Endodermal cell (in vitro differentiated cells): ENCODE measurements around the gene AKTIP. TPM values are rescaled to one million over a fixed set of nuclear protein-coding genes. Genes with fewer than 3 reads are reported as not detected.

ENCODE experiments used
- DNase-seq: peaks from one replicate; pipeline ENCODE4 v3.0.0-alpha.2; 2017
- H3K27ac ChIP-seq: 2 replicates; pipeline ENCODE4 v1.5.1; 2013; ENCODE audit warnings: mild to moderate bottlenecking, low read depth, low read length, moderate library complexity
- H3K27me3 ChIP-seq: 2 replicates; pipeline ENCODE4 v1.6.1; 2013; ENCODE audit warnings: mild to moderate bottlenecking, low read length, moderate library complexity; ENCODE audit not compliant: insufficient read depth, control insufficient read depth, poor library complexity, severe bottlenecking
- H3K36me3 ChIP-seq: 2 replicates; pipeline ENCODE4 v1.7.0; 2013; ENCODE audit warnings: mild to moderate bottlenecking, low read length, moderate library complexity; ENCODE audit not compliant: control insufficient read depth, insufficient read depth
- H3K4me1 ChIP-seq: one replicate; pipeline ENCODE4 v1.7.0; 2013; ENCODE audit warnings: low read length; ENCODE audit not compliant: control insufficient read depth, insufficient read depth
- H3K4me3 ChIP-seq: 2 replicates; pipeline ENCODE4 v1.5.1; 2013; ENCODE audit warnings: mild to moderate bottlenecking, low read length, moderate library complexity
- H3K9ac ChIP-seq: 2 replicates; pipeline ENCODE4 v1.6.1; 2013; ENCODE audit warnings: mild to moderate bottlenecking, low read length, moderate library complexity; ENCODE audit not compliant: poor library complexity, severe bottlenecking; ENCODE audit errors: extremely low read depth
- H3K9me3 ChIP-seq: 2 replicates; pipeline ENCODE4 v1.6.1; 2013; ENCODE audit warnings: mild to moderate bottlenecking, low read length, moderate library complexity; ENCODE audit not compliant: control insufficient read depth
- H3K27ac Mint-ChIP-seq: 2 replicates; pipeline ENCODE4 v1.8.0; 2020; ENCODE audit warnings: mixed read lengths
- H3K27me3 Mint-ChIP-seq: 2 replicates; pipeline ENCODE4 v1.8.0; 2021; ENCODE audit warnings: mild to moderate bottlenecking, mixed read lengths; ENCODE audit not compliant: insufficient read depth
- H3K36me3 Mint-ChIP-seq: 2 replicates; pipeline ENCODE4 v1.8.0; 2020; ENCODE audit warnings: low read depth, mixed read lengths
- H3K4me1 Mint-ChIP-seq: 2 replicates; pipeline ENCODE4 v1.8.0; 2020; ENCODE audit warnings: mixed read lengths
- H3K4me3 Mint-ChIP-seq: 2 replicates; pipeline ENCODE4 v1.8.0; 2020; ENCODE audit warnings: mild to moderate bottlenecking, moderate library complexity, mixed read lengths
- H3K9me3 Mint-ChIP-seq: 2 replicates; pipeline ENCODE4 v1.8.0; 2020; ENCODE audit warnings: mild to moderate bottlenecking, mixed read lengths
- CTCF ChIP-seq: fragments of 200-600 bp; sonication (generic); conservative IDR thresholded peaks from 2 replicates; pipeline ENCODE4 v1.5.0; 2021; ENCODE audit warnings: antibody characterized with exemption, mild to moderate bottlenecking
- WGBS, 2 experiments: methylation state at CpG; one replicate each; pipeline versions ENCODE4 v1.1.5 to v1.1.7; 2013; ENCODE audit warnings: missing lambda C conversion rate in 2 of 2, mixed read lengths in 1 of 2; ENCODE audit not compliant: insufficient coverage in 1 of 2, insufficient read length in 1 of 2; 5-methylcytosine and 5-hydroxymethylcytosine counted together
- total RNA-seq, 2 donors: library from RNA; stranded (reverse); fragmentation: NEBNext Ultra II Directional in 1 of 2; extraction: Animal tissue kit (Norgen Biotek cat#: 25700) in 1 of 2; gene quantifications; 2 replicates in 1 of 2; 3 replicates in 1 of 2; pipeline ENCODE4 v1.2.1, GENCODE V29; 2021

Gene AKTIP
- total RNA-seq, 2 donors from 2014 or later, result 18.3 to 21.3 TPM

DNA sequence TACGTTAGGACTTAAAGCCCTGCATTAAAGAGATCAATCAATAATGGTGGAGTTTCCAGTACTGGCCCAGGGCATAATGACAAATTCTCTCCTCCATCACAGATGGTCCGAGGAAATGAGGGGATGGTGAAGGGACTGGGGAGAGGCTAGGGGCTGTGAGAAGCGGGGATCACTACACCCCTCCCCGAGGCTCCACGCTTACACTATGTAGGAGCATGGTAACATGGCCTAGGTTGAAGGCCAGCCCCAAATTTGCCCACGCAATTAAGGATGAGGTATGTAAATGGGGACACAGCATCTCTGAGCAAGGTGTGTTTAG, 8.0 kb upstream of the AKTIP start:
- Mint-ChIP-seq H3K9me3 (peaks cover 39% of the 10 kb centered on the region), H3K36me3 (peaks cover 7% of the 10 kb centered on the region), H3K4me1 (peaks cover 27% of the 10 kb centered on the region), H3K27ac (peak overlapping the region; percentile 89), H3K4me3 (no peak overlapping the region), H3K27me3 (peaks cover 4% of the 10 kb centered on the region)
- no peak for DNase-seq
- H3K4me1 ChIP-seq, result peaks cover 5% of the 10 kb centered on the region
- no peaks in the 10 kb centered on the region for H3K27me3 ChIP-seq
- H3K9me3 ChIP-seq, result peaks cover 20% of the 10 kb centered on the region
- no peak overlapping the region for H3K27ac ChIP-seq
- no peaks in the 10 kb centered on the region for H3K36me3 ChIP-seq
- no peak overlapping the region for H3K4me3 ChIP-seq
- no peak for TF ChIP-seq CTCF
- H3K9ac ChIP-seq, result no peak overlapping the region
- 90 to 94% methylated on average over 3 to 6 of the region's 6 CpGs for WGBS, 2 experiments

DNA sequence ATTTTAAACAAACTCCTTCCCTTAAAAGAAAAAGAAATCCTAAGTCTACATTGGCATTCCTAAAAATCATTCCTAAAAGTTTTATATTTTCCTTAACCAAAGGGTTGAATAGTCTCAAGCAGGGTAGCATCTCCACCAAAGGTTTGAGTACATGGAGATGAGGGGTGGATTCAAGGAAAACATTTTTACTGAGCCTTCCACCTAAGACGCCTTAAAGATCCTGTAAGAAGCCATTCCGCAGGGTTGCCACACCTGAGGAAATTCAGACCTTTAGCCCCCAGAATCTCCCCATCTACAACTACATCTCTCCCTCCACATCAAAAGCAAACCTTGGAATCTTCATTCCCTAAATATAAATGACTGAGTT, 7.7 kb upstream of the AKTIP start:
- H3K4me3 ChIP-seq, result no peak overlapping the region
- DNase-seq, result no peak
- no peaks in the 10 kb centered on the region for H3K27me3 ChIP-seq
- peaks cover 39% of the 10 kb centered on the region for H3K9me3 Mint-ChIP-seq
- peak overlapping the region; percentile 89 for H3K27ac Mint-ChIP-seq
- no peaks in the 10 kb centered on the region for H3K36me3 ChIP-seq
- peak; percentile 16 for TF ChIP-seq CTCF
- H3K27me3 Mint-ChIP-seq, result peaks cover 4% of the 10 kb centered on the region
- H3K4me1 Mint-ChIP-seq, result peaks cover 31% of the 10 kb centered on the region
- peaks cover 20% of the 10 kb centered on the region for H3K9me3 ChIP-seq
- H3K4me1 ChIP-seq, result peaks cover 5% of the 10 kb centered on the region
- WGBS, 2 experiments, result 64% methylated on average over 2 of the region's 2 CpGs; no CpG with 5 or more reads in 1 of the 2 experiments
- H3K9ac ChIP-seq, result no peak overlapping the region
- peaks cover 7% of the 10 kb centered on the region for H3K36me3 Mint-ChIP-seq
- H3K4me3 Mint-ChIP-seq, result no peak overlapping the region
- H3K27ac ChIP-seq, result no peak overlapping the region

- H3K4me1 Mint-ChIP-seq, result peaks cover 32% of the 10 kb centered on the region
- H3K27me3 ChIP-seq, result no peaks in the 10 kb centered on the region
- no peak overlapping the region for H3K4me3 Mint-ChIP-seq
- no peak overlapping the region for H3K4me3 ChIP-seq
- H3K9me3 ChIP-seq, result peaks cover 20% of the 10 kb centered on the region
- H3K27me3 Mint-ChIP-seq, result peaks cover 4% of the 10 kb centered on the region
- H3K9ac ChIP-seq, result no peak overlapping the region
- H3K27ac Mint-ChIP-seq, result peak overlapping the region; percentile 72
- TF ChIP-seq CTCF, result peak; percentile 97
- no peak overlapping the region for H3K27ac ChIP-seq
- peaks cover 5% of the 10 kb centered on the region for H3K4me1 ChIP-seq
- 64 to 67% methylated on average over 26 to 29 of the region's 29 CpGs for WGBS, 2 experiments
- no peaks in the 10 kb centered on the region for H3K36me3 ChIP-seq
- peaks cover 7% of the 10 kb centered on the region for H3K36me3 Mint-ChIP-seq
- H3K9me3 Mint-ChIP-seq, result peaks cover 36% of the 10 kb centered on the region
- peak; percentile 88 for DNase-seq
These were observed 7.1 kb upstream of the AKTIP start for GRCh38 chr16:53509906-53510703.
